ENCODE measurements around the gene MST1.

MST1 gene

DNA sequence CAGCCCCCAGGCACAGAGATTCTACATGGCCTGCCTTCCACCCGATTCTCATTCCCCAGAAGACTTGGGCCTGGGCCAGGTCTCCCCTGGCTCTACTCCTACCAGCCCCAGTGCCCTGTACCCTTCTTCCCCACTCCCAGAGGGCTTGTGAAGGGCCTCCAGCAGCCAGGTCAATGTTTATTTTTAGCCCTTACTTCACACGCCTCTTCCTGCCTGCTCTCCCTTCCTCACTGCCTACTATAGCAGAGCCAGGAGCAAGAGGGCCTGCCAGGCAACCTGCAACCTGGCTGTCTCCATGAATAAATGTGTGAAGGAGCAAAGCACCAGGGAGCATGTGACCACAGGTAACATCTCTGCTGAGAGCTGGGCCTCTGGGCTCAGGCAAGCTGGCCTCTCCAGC is 41.5 kb downstream of the MST1 start:
- Histone ChIP-seq H3K9ac (ENCODE audit: low read length in 2 of 2) (no peak overlapping the region), H3K9me3 (ENCODE audit: control insufficient read depth in 2 of 2, low read length in 2 of 2) (no peaks in the 10 kb centered on the region), H3K4me3 (ENCODE audit: low read length in 2 of 2) (no peak overlapping the region), H3K27me3 (ENCODE audit: control insufficient read depth in 1 of 2, insufficient read depth in 2 of 2, low read length in 2 of 2) (no peaks in the 10 kb centered on the region), H3K4me1 (ENCODE audit: control insufficient read depth, insufficient read depth, low read length) (no peaks in the 10 kb centered on the region), H3K36me3 (ENCODE audit: control insufficient read depth in 2 of 2, insufficient read depth in 2 of 2, low read length in 2 of 2) (no peaks in the 10 kb centered on the region), H3K27ac (ENCODE audit: low read length) (no peak overlapping the region)

- Histone ChIP-seq H3K4me3 (ENCODE audit: low read length in 2 of 2) (no peak overlapping the region), H3K9me3 (ENCODE audit: control insufficient read depth in 2 of 2, low read length in 2 of 2) (no peaks in the 10 kb centered on the region), H3K4me1 (ENCODE audit: control insufficient read depth, insufficient read depth, low read length) (no peaks in the 10 kb centered on the region), H3K36me3 (ENCODE audit: control insufficient read depth in 2 of 2, insufficient read depth in 2 of 2, low read length in 2 of 2) (no peaks in the 10 kb centered on the region), H3K9ac (ENCODE audit: low read length in 2 of 2) (no peak overlapping the region), H3K27ac (ENCODE audit: low read length) (no peak overlapping the region), H3K27me3 (ENCODE audit: control insufficient read depth in 1 of 2, insufficient read depth in 2 of 2, low read length in 2 of 2) (no peaks in the 10 kb centered on the region)
Measured at GRCh38 chr3:49646236-49646635, 43.0 kb downstream of the MST1 start.

DNA sequence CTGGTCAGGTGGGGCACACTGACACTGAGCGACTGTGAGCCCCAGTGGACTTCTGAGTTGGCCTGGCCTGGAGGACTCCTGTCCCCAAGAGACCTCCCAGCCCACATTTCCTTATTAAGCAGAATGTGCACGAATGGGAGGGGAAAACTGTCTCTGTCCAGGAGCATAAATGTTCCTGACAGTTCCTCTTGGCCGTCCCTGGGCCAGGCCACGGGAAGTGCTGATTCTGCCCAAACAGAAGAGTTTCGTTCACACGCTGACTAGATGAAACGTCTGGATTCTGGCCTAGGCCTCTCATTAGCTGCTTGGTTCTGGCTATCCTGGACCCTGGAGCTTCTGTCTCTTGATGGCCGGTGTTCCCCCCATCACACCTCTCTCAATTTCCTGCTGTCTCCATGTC is 44.6 kb downstream of the MST1 start:
- H3K9ac ChIP-seq (ENCODE audit: low read length in 2 of 2) = no peak overlapping the region
- no peaks in the 10 kb centered on the region for H3K9me3 ChIP-seq (ENCODE audit: control insufficient read depth in 2 of 2, low read length in 2 of 2)
- no peak overlapping the region for H3K4me3 ChIP-seq (ENCODE audit: low read length in 2 of 2)
- no peak overlapping the region for H3K27ac ChIP-seq (ENCODE audit: low read length)
- H3K27me3 ChIP-seq (ENCODE audit: control insufficient read depth in 1 of 2, insufficient read depth in 2 of 2, low read length in 2 of 2) = no peaks in the 10 kb centered on the region
- no peaks in the 10 kb centered on the region for H3K36me3 ChIP-seq (ENCODE audit: control insufficient read depth in 2 of 2, insufficient read depth in 2 of 2, low read length in 2 of 2)
- H3K4me1 ChIP-seq (ENCODE audit: control insufficient read depth, insufficient read depth, low read length) = no peaks in the 10 kb centered on the region

- no peak overlapping the region for H3K4me3 ChIP-seq (ENCODE audit: low read length in 2 of 2)
- H3K27ac ChIP-seq (ENCODE audit: low read length) = no peak overlapping the region
- H3K9ac ChIP-seq (ENCODE audit: low read length in 2 of 2) = no peak overlapping the region
- no peaks in the 10 kb centered on the region for H3K9me3 ChIP-seq (ENCODE audit: control insufficient read depth in 2 of 2, low read length in 2 of 2)
- no peaks in the 10 kb centered on the region for H3K36me3 ChIP-seq (ENCODE audit: control insufficient read depth in 2 of 2, insufficient read depth in 2 of 2, low read length in 2 of 2)
- H3K27me3 ChIP-seq (ENCODE audit: control insufficient read depth in 1 of 2, insufficient read depth in 2 of 2, low read length in 2 of 2) = no peaks in the 10 kb centered on the region
- no peaks in the 10 kb centered on the region for H3K4me1 ChIP-seq (ENCODE audit: control insufficient read depth, insufficient read depth, low read length)
Measured at GRCh38 chr3:49642708-49643145, 46.5 kb downstream of the MST1 start.

DNA sequence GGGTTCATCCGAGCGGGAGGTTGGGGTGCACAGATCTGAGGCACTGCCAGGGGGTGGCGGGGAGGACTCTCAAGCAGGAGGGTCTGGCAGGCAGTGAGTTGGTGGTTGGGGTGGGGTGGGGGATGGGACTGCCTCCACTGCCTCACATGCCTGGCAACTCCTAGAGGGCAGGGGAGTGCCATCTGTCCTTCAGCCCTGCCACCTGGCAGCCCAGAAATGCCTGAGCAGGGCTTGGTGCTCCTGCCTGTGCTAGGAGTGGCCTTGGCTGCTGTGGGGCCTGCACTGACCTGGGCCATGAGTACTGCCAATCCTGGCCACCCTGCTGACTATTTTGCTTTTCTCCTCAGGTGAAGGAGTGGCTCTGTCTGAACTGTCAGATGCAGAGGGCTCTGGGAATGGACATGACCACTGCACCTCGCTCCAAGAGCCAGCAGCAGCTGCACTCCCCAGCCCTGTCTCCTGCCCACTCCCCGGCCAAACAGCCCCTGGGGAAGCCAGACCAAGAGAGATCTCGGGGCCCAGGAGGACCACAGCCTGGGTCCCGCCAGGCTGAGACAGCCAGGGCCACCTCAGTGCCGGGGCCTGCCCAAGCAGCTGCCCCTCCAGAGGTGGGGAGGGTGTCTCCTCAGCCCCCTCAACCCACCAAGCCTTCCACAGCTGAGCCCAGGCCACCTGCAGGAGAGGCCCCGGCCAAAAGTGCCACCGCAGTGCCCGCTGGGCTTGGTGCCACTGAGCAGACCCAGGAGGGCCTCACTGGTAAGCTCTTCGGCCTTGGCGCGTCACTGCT is 47.2 kb downstream of the MST1 start:
- no peaks in the 10 kb centered on the region for H3K36me3 ChIP-seq (ENCODE audit: control insufficient read depth in 2 of 2, insufficient read depth in 2 of 2, low read length in 2 of 2)
- H3K9me3 ChIP-seq (ENCODE audit: control insufficient read depth in 2 of 2, low read length in 2 of 2) = no peaks in the 10 kb centered on the region
- H3K4me1 ChIP-seq (ENCODE audit: control insufficient read depth, insufficient read depth, low read length) = no peaks in the 10 kb centered on the region
- H3K4me3 ChIP-seq (ENCODE audit: low read length in 2 of 2) = no peak overlapping the region
- H3K27ac ChIP-seq (ENCODE audit: low read length) = no peak overlapping the region
- H3K9ac ChIP-seq (ENCODE audit: low read length in 2 of 2) = no peak overlapping the region
- no peaks in the 10 kb centered on the region for H3K27me3 ChIP-seq (ENCODE audit: control insufficient read depth in 1 of 2, insufficient read depth in 2 of 2, low read length in 2 of 2)

DNA sequence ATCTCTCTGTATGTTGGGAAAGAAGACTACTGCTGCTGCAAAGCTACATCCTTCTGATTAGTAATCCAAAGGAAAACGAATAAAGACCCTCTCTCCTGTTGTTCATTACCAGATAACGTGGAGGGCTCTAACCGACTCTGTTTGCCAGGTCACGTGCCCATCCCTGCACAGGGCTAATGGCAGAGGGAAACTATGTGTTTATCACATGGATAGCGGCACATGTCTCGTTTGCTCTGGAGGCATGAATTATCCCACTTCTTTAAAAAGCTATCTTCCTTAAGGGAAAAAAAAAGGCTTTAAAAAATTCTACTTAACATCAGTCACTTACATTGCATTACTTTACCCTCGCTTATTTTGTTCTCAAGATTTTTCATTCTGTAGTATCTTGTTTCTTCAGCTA is 48.0 kb downstream of the MST1 start:
- no peak overlapping the region for H3K27ac ChIP-seq (ENCODE audit: low read length)
- H3K9ac ChIP-seq (ENCODE audit: low read length in 2 of 2) = no peak overlapping the region
- H3K36me3 ChIP-seq (ENCODE audit: control insufficient read depth in 2 of 2, insufficient read depth in 2 of 2, low read length in 2 of 2) = no peaks in the 10 kb centered on the region
- H3K4me3 ChIP-seq (ENCODE audit: low read length in 2 of 2) = no peak overlapping the region
- H3K9me3 ChIP-seq (ENCODE audit: control insufficient read depth in 2 of 2, low read length in 2 of 2) = no peaks in the 10 kb centered on the region
- H3K27me3 ChIP-seq (ENCODE audit: control insufficient read depth in 1 of 2, insufficient read depth in 2 of 2, low read length in 2 of 2) = no peaks in the 10 kb centered on the region
- no peaks in the 10 kb centered on the region for H3K4me1 ChIP-seq (ENCODE audit: control insufficient read depth, insufficient read depth, low read length)

DNA sequence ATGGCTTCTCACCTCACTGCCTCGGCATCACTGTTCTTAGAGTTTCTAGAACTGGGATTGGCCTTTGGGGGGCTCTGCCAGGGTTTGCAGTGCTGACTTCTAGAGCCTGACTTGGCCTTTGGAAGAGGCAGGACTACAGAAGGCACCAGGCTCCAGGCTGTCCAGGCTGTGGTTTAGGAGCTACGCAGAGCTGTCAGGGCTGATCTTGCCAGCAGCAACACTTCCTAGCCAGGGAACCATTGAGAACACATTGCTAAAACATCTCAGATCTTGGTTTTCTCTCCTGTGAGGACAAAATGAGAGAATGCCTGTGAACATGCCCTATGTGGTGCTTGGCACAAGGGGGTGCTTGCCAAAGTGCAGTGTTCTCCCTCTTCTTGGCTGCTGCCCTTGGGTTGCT is 49.7 kb downstream of the MST1 start:
- Histone ChIP-seq H3K4me1 (ENCODE audit: control insufficient read depth, insufficient read depth, low read length) (no peaks in the 10 kb centered on the region), H3K9ac (ENCODE audit: low read length in 2 of 2) (no peak overlapping the region), H3K36me3 (ENCODE audit: control insufficient read depth in 2 of 2, insufficient read depth in 2 of 2, low read length in 2 of 2) (no peaks in the 10 kb centered on the region), H3K27me3 (ENCODE audit: control insufficient read depth in 1 of 2, insufficient read depth in 2 of 2, low read length in 2 of 2) (no peaks in the 10 kb centered on the region), H3K9me3 (ENCODE audit: control insufficient read depth in 2 of 2, low read length in 2 of 2) (no peaks in the 10 kb centered on the region), H3K27ac (ENCODE audit: low read length) (no peak overlapping the region), H3K4me3 (ENCODE audit: low read length in 2 of 2) (no peak overlapping the region)

- Histone ChIP-seq H3K9me3 (ENCODE audit: control insufficient read depth in 2 of 2, low read length in 2 of 2) (no peaks in the 10 kb centered on the region), H3K4me1 (ENCODE audit: control insufficient read depth, insufficient read depth, low read length) (no peaks in the 10 kb centered on the region), H3K27me3 (ENCODE audit: control insufficient read depth in 1 of 2, insufficient read depth in 2 of 2, low read length in 2 of 2) (no peaks in the 10 kb centered on the region), H3K4me3 (ENCODE audit: low read length in 2 of 2) (no peak overlapping the region), H3K36me3 (ENCODE audit: control insufficient read depth in 2 of 2, insufficient read depth in 2 of 2, low read length in 2 of 2) (no peaks in the 10 kb centered on the region), H3K9ac (ENCODE audit: low read length in 2 of 2) (no peak overlapping the region), H3K27ac (ENCODE audit: low read length) (no peak overlapping the region)
Measured at GRCh38 chr3:49638445-49638844, 50.8 kb downstream of the MST1 start.

DNA sequence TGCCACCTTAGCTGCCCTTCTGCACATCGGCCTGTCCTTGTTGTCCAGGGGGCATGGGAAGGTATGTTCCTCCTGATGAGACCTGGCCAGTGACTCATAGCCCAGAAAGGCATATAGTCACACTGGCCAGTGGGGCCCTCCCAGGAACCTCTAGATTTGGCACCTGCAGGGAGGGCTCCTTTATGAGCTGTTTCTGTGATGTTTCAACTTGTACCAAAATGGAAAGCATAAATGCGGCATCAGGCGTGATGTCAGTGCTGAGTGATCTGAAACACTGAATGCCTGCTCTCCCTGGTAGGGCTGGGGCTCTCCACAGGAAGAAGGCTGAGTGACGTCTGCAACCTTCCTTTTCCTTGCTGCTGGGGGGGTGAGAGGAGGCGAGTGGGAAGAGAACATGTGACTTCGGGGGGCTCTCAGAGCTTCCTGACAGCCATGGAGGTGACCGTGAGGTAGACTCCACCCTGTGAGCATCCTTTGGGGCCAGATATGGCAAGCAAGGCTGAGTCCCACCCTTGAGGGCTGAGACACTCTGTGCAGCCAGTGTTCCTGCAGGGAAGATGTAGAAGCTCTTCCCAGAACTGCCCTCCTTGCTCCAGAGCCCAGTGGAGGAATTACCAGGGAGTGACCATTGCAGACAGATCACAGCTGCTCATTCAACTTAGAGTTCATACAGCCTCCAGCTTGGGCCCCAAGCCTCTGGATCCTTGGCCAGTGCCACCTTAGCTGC is 52.2 kb downstream of the MST1 start:
- no peaks in the 10 kb centered on the region for H3K9me3 ChIP-seq (ENCODE audit: control insufficient read depth in 2 of 2, low read length in 2 of 2)
- H3K9ac ChIP-seq (ENCODE audit: low read length in 2 of 2) = no peak overlapping the region
- H3K4me3 ChIP-seq (ENCODE audit: low read length in 2 of 2) = no peak overlapping the region
- H3K36me3 ChIP-seq (ENCODE audit: control insufficient read depth in 2 of 2, insufficient read depth in 2 of 2, low read length in 2 of 2) = no peaks in the 10 kb centered on the region
- H3K27me3 ChIP-seq (ENCODE audit: control insufficient read depth in 1 of 2, insufficient read depth in 2 of 2, low read length in 2 of 2) = no peaks in the 10 kb centered on the region
- H3K27ac ChIP-seq (ENCODE audit: low read length) = no peak overlapping the region
- no peaks in the 10 kb centered on the region for H3K4me1 ChIP-seq (ENCODE audit: control insufficient read depth, insufficient read depth, low read length)

- no peaks in the 10 kb centered on the region for H3K4me1 ChIP-seq (ENCODE audit: control insufficient read depth, insufficient read depth, low read length)
- no peak overlapping the region for H3K4me3 ChIP-seq (ENCODE audit: low read length in 2 of 2)
Measured at GRCh38 chr3:49634736-49635135, 54.5 kb downstream of the MST1 start.

More at GRCh38 chr3:49634736-49635135, 54.5 kb downstream of the MST1 start:
- no peaks in the 10 kb centered on the region for H3K36me3 ChIP-seq (ENCODE audit: control insufficient read depth in 2 of 2, insufficient read depth in 2 of 2, low read length in 2 of 2)
- no peak overlapping the region for H3K27ac ChIP-seq (ENCODE audit: low read length)
- no peak overlapping the region for H3K9ac ChIP-seq (ENCODE audit: low read length in 2 of 2)
- no peaks in the 10 kb centered on the region for H3K9me3 ChIP-seq (ENCODE audit: control insufficient read depth in 2 of 2, low read length in 2 of 2)
- no peaks in the 10 kb centered on the region for H3K27me3 ChIP-seq (ENCODE audit: control insufficient read depth in 1 of 2, insufficient read depth in 2 of 2, low read length in 2 of 2)

Measured in stomach smooth muscle (tissue), 2 donors.